ENCODE data around the gene SOWAHD.
A peak's percentile ranks its signal among the peaks of the same experiment; 100 is the strongest.
"Not testable (repeated sequence)": the region's sequence is repeated elsewhere in the genome, so short reads cannot be mapped to it uniquely, and the experiment has no call there.

SOWAHD gene

DNA sequence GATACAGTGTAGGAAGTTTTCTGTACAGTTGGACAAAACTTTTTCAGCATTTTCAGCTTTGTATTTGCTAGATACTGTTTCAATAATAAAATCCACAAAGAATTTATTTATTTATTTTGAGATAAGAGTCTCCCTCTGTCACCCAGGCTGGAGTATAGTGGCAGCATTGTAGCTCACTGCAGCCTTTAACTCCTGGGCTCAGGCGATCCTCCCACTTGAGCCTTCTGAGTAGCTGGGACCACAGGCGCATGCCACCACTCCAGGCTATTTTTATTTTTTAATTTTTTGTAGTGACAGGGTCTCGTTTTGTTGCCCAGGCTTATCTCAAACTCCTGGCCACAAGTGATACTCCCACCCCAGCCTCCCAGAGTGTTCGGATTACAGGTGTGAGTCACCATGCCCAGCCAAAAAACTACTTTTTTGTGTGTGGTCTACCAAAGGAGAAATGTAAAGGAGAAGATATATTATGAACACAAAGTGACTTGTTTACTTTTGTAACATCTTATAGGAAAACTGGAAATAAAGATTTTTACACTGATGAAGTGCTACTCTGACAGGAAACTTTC lies 13.0 kb upstream of the SOWAHD start:
- H3K27me3 ChIP-seq (ENCODE audit: insufficient read depth, low read length) = no peaks in the 10 kb centered on the region
- H3K36me3 ChIP-seq (ENCODE audit: insufficient read depth, low read length) = no peaks in the 10 kb centered on the region
- H3K4me3 ChIP-seq (ENCODE audit: low read length) = no peak overlapping the region

DNA sequence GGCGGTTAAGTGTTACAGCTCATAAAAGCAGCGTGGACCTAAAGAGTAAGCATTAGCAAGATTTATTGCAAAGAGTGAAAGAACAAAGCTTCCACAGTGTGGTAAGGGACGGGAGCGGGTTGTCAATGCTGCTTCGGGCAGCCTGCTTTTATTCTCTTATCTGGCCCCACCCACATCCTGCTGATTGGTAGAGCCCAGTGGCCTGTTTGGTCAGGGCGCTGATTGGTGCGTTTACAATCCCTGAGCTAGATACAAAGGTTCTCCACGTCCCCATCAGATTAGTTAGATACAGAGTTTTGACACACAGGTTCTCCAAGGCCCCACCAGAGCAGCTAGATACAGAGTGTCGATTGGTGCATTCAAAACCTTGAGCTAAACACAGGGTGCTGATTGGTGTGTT lies 8.3 kb upstream of the SOWAHD start:
- H2AFZ ChIP-seq (ENCODE audit: low read depth, low read length); H3K27me3 ChIP-seq (ENCODE audit: insufficient read depth, low read length); H3K4me3 ChIP-seq (ENCODE audit: low read length); H3K9me3 ChIP-seq (ENCODE audit: low read length); H3K4me1 ChIP-seq (ENCODE audit: insufficient read depth, low read length); H3K36me3 ChIP-seq (ENCODE audit: insufficient read depth, low read length): not testable (repeated sequence)

More for the DNA sequence above, 13.0 kb upstream of the SOWAHD start:
- no peak overlapping the region for H2AFZ ChIP-seq (ENCODE audit: low read depth, low read length)
- H3K4me1 ChIP-seq (ENCODE audit: insufficient read depth, low read length) = no peaks in the 10 kb centered on the region
- H3K9me3 ChIP-seq (ENCODE audit: low read length) = no peaks in the 10 kb centered on the region

DNA sequence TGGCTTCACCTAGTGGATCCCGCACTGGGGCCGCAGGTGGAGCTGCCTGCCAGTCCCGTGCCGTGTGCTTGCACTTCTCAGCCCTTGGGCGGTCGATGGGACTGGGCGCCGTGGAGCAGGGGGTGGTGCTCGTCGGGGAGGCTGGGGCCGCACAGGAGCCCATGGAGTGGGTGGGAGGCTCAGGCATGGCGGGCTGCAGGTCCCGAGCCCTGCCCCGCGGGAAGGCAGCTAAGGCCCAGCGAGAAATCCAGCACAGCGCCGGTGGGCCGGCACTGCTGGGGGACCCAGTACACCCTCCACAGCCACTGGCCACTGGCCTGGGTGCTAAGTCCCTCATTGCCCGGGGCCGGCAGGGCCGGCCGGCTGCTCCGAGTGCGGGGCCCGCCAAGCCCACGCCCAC lies 7.6 kb upstream of the SOWAHD start:
- H3K9me3 ChIP-seq (ENCODE audit: low read length); H3K4me3 ChIP-seq (ENCODE audit: low read length); H3K36me3 ChIP-seq (ENCODE audit: insufficient read depth, low read length); H3K4me1 ChIP-seq (ENCODE audit: insufficient read depth, low read length); H3K27me3 ChIP-seq (ENCODE audit: insufficient read depth, low read length); H2AFZ ChIP-seq (ENCODE audit: low read depth, low read length): not testable (repeated sequence)

DNA sequence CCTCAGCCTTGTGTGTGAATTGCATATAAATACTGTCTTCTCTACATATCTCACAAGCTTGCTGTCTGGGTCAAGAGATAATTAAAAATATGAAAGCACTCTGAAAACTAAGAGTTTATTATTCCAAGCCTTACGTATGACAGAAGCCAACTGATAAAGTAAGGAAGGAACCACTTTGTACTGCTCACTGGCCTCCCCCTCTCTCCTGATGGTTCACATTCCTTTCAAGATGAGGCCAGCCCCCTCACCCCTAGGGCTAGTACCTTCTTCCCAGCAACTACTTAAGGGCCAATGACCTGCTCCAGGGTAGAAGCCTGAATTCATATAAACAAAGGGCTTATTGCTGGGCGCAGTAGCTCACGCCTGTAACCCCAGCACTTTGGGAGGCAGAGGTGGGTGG lies 5.4 kb upstream of the SOWAHD start:
- Histone ChIP-seq H2AFZ (ENCODE audit: low read depth, low read length) (no peak overlapping the region), H3K36me3 (ENCODE audit: insufficient read depth, low read length) (no peaks in the 10 kb centered on the region), H3K4me3 (ENCODE audit: low read length) (no peak overlapping the region), H3K4me1 (ENCODE audit: insufficient read depth, low read length) (peaks cover 12% of the 10 kb centered on the region), H3K9me3 (ENCODE audit: low read length) (no peaks in the 10 kb centered on the region), H3K27me3 (ENCODE audit: insufficient read depth, low read length) (no peaks in the 10 kb centered on the region)

DNA sequence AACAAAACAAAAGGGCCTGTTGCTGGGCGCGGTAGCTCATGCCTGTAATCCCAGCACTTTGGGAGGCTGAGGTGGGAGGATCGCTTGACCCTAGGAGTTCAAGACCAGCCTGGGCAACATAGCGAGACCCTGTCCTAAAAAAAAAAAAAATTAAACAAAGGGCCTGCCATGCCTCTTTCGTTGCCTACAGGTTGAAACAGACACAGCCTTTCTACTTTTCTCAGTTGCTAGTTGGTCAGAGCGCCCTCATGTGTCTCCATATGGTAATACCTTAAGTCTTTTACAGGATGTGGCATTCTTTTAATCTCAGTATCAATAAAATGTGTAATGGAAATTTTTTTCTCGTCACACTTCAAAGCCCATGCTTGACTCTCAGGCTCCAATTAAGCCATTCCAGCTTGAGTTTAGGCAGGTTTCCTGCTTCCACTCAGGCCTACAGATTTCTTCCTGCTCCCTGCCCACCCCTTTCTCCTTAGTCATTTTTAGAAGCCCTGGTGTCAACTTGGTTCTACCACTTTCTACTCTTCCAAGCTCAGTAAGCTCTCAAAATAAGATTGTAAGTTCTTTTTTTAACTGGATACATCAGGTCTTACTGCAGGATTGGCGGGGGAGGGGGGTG lies 4.6 kb upstream of the SOWAHD start:
- Histone ChIP-seq H3K27me3 (ENCODE audit: insufficient read depth, low read length) (no peaks in the 10 kb centered on the region), H3K9me3 (ENCODE audit: low read length) (no peaks in the 10 kb centered on the region), H2AFZ (ENCODE audit: low read depth, low read length) (no peak overlapping the region), H3K36me3 (ENCODE audit: insufficient read depth, low read length) (no peaks in the 10 kb centered on the region), H3K4me3 (ENCODE audit: low read length) (no peak overlapping the region), H3K4me1 (ENCODE audit: insufficient read depth, low read length) (peaks cover 12% of the 10 kb centered on the region)

DNA sequence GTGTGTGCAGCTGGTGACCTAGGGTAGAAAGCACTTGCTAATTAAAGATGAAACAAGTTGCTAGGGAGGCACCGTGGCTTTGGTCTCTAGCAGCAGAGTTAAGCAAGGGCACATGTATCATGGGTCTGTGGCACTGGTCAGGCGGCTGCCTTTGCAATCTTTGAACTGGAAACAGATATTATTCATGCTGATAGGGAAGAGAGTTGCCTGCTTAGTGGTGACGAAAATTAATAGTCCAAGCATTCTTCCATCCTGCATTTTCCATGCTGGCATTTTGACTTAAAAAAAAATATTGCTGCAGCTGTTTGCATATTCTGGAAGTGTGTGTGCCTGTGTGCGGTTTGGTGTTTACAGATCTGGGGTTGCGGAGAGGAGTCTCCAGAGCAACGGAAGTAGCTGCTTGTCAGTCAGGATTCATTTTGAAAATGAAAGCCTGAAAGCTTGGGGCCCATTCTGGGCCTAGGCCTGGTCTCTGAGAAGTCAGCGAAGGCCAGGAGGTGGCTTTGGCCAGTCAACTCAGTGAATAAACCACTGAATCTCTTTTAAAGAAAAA lies 2.3 kb upstream of the SOWAHD start:
- H3K4me1 ChIP-seq (ENCODE audit: insufficient read depth, low read length) = peaks cover 12% of the 10 kb centered on the region
- no peak overlapping the region for H3K4me3 ChIP-seq (ENCODE audit: low read length)
- H2AFZ ChIP-seq (ENCODE audit: low read depth, low read length) = peak overlapping the region; percentile 28
- H3K27me3 ChIP-seq (ENCODE audit: insufficient read depth, low read length) = no peaks in the 10 kb centered on the region
- no peaks in the 10 kb centered on the region for H3K9me3 ChIP-seq (ENCODE audit: low read length)
- H3K36me3 ChIP-seq (ENCODE audit: insufficient read depth, low read length) = no peaks in the 10 kb centered on the region

DNA sequence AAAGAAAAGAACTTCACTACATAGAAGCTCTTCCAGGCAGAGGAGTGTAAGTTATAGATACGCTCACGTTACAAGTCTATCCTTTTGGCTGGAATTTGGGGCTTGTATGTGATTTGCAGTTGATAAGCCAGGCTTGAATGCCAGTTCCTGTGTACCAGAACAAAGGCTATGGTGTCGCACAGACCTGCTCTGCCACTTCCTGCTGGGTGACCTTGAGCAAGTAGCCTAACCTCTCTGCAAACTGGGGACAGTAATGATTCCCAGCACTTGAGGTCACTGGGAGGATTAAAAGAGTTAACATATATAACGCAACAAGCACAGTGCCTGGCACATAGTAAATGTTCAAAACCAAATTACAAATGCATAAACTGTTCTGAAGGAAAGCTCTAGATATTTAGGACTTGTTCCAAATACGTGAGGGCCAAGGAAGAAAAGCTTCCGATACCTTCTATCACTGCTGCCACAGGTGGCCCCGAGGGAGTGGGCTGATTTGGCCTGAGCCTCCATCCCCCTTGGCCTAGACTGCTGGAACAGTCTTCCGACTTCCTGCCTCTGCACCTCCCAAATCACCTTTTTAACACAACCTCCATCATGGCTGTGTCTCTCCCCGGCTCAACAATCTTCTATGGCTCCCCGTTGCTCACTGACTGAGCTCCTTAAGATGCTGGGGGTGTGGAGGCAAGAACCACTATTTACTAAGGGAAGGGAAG lies 1.3 kb upstream of the SOWAHD start:
- H3K9me3 ChIP-seq (ENCODE audit: low read length) = no peaks in the 10 kb centered on the region
- peaks cover 12% of the 10 kb centered on the region for H3K4me1 ChIP-seq (ENCODE audit: insufficient read depth, low read length)
- H2AFZ ChIP-seq (ENCODE audit: low read depth, low read length) = no peak overlapping the region
- H3K36me3 ChIP-seq (ENCODE audit: insufficient read depth, low read length) = no peaks in the 10 kb centered on the region
- no peaks in the 10 kb centered on the region for H3K27me3 ChIP-seq (ENCODE audit: insufficient read depth, low read length)
- no peak overlapping the region for H3K4me3 ChIP-seq (ENCODE audit: low read length)

DNA sequence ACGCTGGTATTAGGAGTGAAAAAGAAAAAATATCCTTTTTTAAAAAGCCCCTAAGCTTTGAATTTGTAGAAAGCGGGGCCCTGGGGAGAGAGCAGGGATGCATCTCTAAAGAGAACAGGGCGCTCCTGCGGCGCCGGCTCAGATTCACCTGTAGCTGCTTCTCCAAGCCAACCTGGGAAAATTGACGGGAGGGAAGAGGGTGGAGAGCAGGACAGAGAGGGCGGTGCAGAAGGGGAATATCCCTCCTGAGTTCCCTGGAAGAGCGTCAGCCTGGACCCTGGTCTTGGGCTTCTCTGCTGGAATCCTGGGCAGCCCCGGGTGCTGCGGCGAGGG lies 776 bp upstream of the SOWAHD start:
- Histone ChIP-seq H3K36me3 (ENCODE audit: insufficient read depth, low read length) (no peaks in the 10 kb centered on the region), H3K4me1 (ENCODE audit: insufficient read depth, low read length) (peaks cover 12% of the 10 kb centered on the region), H3K4me3 (ENCODE audit: low read length) (peak overlapping the region; percentile 36), H3K27me3 (ENCODE audit: insufficient read depth, low read length) (no peaks in the 10 kb centered on the region), H2AFZ (ENCODE audit: low read depth, low read length) (peak overlapping the region; percentile 41), H3K9me3 (ENCODE audit: low read length) (no peaks in the 10 kb centered on the region)

DNA sequence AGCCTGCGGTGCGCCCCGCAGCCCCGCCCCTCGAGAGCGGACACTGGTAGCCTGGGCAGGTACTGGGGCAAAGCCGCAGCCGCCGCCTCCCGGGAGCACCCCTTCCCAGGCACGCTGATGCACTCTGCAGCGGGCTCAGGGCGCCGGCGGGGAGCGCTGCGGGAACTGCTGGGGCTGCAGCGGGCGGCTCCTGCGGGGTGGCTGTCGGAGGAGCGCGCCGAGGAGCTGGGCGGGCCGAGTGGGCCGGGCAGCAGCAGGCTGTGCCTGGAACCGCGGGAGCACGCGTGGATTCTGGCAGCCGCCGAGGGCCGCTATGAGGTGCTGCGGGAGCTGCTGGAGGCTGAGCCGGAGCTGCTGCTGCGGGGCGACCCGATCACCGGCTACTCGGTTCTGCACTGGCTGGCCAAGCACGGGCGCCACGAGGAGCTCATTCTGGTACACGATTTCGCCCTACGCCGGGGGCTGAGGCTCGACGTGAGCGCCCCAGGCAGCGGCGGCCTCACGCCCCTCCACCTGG lies 401 bp downstream of the SOWAHD start:
- peaks cover 12% of the 10 kb centered on the region for H3K4me1 ChIP-seq (ENCODE audit: insufficient read depth, low read length)
- H3K4me3 ChIP-seq (ENCODE audit: low read length) = peak overlapping the region; percentile 36
- no peaks in the 10 kb centered on the region for H3K9me3 ChIP-seq (ENCODE audit: low read length)
- H3K27me3 ChIP-seq (ENCODE audit: insufficient read depth, low read length) = no peaks in the 10 kb centered on the region
- no peaks in the 10 kb centered on the region for H3K36me3 ChIP-seq (ENCODE audit: insufficient read depth, low read length)
- H2AFZ ChIP-seq (ENCODE audit: low read depth, low read length) = peak overlapping the region; percentile 41

DNA sequence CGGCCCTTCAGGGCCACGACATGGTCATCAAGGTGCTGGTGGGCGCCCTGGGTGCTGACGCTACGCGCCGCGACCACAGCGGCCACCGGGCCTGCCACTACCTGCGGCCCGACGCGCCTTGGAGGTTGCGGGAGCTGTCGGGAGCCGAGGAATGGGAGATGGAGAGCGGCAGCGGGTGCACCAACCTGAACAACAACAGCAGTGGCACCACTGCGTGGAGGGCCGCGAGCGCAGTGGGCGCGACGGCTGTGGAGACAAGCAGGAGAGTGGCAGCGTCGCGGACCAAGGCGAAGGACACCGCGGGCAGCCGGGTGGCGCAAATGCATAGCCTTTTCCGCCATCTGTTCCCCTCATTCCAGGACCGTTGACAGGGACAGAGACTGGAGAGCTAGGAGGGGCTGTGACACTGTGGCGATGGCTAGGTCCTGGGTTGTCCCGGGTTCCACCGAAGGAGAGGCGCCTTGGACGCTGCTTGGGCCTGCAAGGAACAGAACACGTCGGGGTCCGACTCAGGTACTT lies 919 bp downstream of the SOWAHD start:
- Histone ChIP-seq H3K4me1 (ENCODE audit: insufficient read depth, low read length) (peaks cover 12% of the 10 kb centered on the region), H3K27me3 (ENCODE audit: insufficient read depth, low read length) (no peaks in the 10 kb centered on the region), H3K4me3 (ENCODE audit: low read length) (peak overlapping the region; percentile 36), H3K9me3 (ENCODE audit: low read length) (no peaks in the 10 kb centered on the region), H2AFZ (ENCODE audit: low read depth, low read length) (no peak overlapping the region), H3K36me3 (ENCODE audit: insufficient read depth, low read length) (no peaks in the 10 kb centered on the region)

DNA sequence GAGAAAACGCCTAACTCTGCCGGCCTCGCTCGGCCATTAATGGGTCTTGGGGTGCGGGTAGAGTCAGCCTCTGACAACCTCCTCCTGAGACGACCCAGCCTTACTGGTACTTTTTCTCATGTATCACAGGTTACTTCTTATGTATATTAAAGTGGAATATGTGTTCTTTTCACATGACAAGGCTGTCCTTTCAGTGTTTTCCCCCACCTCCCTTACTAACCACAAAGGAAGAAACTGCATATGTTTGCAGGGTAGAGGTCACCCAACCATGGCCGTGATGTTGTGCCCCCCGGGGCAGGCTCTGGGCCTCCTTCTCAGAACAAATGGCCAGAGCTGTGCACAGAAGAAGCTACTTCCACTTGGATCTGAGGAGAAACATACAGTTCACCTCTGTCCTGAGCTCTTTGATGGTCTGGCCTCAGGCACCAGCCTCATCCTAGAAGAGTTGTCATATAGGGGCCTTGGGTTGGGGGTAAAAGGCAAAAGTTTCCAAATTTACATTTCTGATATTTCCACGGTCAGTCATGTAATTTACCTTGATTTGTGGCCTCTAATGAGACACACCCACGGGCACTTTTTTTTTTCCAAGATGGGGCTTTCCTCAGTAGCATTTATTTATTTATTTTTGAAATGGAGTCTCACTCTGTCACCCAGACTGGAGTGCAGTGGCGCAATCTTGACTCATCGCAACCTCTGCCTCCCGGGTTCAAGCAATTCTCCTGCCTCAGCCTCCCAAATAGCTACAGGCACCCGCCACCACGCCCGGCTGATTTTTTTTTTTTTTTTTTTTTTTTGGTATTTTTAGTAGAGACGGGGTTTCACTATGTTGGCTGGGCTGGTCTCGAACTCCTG lies 1.9 kb downstream of the SOWAHD start:
- Histone ChIP-seq H2AFZ (ENCODE audit: low read depth, low read length) (no peak overlapping the region), H3K36me3 (ENCODE audit: insufficient read depth, low read length) (no peaks in the 10 kb centered on the region), H3K27me3 (ENCODE audit: insufficient read depth, low read length) (no peaks in the 10 kb centered on the region), H3K9me3 (ENCODE audit: low read length) (no peaks in the 10 kb centered on the region), H3K4me1 (ENCODE audit: insufficient read depth, low read length) (peaks cover 12% of the 10 kb centered on the region), H3K4me3 (ENCODE audit: low read length) (no peak overlapping the region)

DNA sequence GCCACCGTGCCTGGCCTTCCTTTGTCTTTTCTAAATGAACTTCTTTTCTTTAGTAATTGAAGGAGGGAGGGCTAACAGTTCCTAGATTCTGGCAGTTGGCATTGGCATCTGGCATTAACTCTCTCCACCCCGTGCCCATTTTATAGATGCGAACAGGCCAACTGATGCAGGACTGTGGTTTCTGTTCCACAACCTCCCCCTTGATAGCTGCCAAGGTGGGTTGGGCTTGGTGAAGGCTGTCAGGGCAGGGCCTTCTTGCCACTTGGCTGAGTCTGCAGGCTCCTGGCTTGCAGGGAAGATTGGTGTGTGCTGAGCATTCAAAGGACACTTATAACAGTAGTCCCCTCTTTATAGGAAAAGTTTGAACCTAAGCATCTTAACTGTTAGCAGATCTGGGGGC lies 4.3 kb downstream of the SOWAHD start:
- no peaks in the 10 kb centered on the region for H3K4me1 ChIP-seq (ENCODE audit: insufficient read depth, low read length)
- H3K4me3 ChIP-seq (ENCODE audit: low read length) = no peak overlapping the region
- H2AFZ ChIP-seq (ENCODE audit: low read depth, low read length) = no peak overlapping the region
- H3K9me3 ChIP-seq (ENCODE audit: low read length) = no peaks in the 10 kb centered on the region
- H3K27me3 ChIP-seq (ENCODE audit: insufficient read depth, low read length) = no peaks in the 10 kb centered on the region
- H3K36me3 ChIP-seq (ENCODE audit: insufficient read depth, low read length) = no peaks in the 10 kb centered on the region

Data from neuron (in vitro differentiated cells).